ENCODE results near the gene MS4A10.

DNA sequence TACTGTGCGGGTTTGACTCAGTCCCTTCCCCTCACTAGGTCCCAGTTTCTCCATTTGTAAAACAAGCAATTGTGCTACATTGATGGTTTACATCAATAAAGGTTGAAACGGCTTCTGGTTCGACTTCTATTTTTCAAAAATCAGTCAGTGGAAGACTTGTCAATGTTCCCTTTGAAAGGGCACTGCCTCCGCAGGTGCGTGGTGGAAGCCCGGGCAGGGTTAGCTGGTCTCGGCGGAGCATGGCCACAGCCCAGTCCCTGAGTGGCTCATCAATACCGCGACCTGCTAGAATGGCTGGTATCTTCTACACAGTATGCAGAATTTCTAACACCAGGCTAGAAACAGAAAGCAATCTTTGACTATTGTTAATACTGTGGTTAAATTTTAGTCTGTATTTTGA lies 16.1 kb downstream of the MS4A10 start:
- TF ChIP-seq, protein P1, sequence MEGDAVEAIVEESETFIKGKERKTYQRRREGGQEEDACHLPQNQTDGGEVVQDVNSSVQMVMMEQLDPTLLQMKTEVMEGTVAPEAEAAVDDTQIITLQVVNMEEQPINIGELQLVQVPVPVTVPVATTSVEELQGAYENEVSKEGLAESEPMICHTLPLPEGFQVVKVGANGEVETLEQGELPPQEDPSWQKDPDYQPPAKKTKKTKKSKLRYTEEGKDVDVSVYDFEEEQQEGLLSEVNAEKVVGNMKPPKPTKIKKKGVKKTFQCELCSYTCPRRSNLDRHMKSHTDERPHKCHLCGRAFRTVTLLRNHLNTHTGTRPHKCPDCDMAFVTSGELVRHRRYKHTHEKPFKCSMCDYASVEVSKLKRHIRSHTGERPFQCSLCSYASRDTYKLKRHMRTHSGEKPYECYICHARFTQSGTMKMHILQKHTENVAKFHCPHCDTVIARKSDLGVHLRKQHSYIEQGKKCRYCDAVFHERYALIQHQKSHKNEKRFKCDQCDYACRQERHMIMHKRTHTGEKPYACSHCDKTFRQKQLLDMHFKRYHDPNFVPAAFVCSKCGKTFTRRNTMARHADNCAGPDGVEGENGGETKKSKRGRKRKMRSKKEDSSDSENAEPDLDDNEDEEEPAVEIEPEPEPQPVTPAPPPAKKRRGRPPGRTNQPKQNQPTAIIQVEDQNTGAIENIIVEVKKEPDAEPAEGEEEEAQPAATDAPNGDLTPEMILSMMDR (conservative IDR thresholded peaks at IDR 0.05 in 1 of 2, IDR thresholded peaks at IDR 0.05 in 1 of 2; ENCODE audit: extremely low read depth in 1 of 2, insufficient read depth in 1 of 2, low read depth in 1 of 2, low read length in 2 of 2), result no peak
- no peak for TF ChIP-seq EZH2 (IDR thresholded peaks at IDR 0.05; ENCODE audit: borderline replicate concordance, low read length)
